ENCODE measurements around the gene SLC16A10.
"Not testable (repeated sequence)": the region's sequence is repeated elsewhere in the genome, so short reads cannot be mapped to it uniquely, and the experiment has no call there.

Gene SLC16A10

GRCh38 chr6:111134236-111134869 is 47.0 kb downstream of the SLC16A10 start:
- DNase-seq: not testable (repeated sequence)

GRCh38 chr6:111137489-111138093 is 50.3 kb downstream of the SLC16A10 start:
- not testable (repeated sequence) for DNase-seq

GRCh38 chr6:111147440-111147839 is 60.1 kb downstream of the SLC16A10 start:
- no peak for DNase-seq

- no peak for DNase-seq
Measured at GRCh38 chr6:111148110-111148509, 60.8 kb downstream of the SLC16A10 start.

- no peak for DNase-seq
Measured at GRCh38 chr6:111150577-111150976, 63.3 kb downstream of the SLC16A10 start.

GRCh38 chr6:111154981-111155380 is 67.7 kb downstream of the SLC16A10 start:
- no peak for DNase-seq

- DNase-seq: no peak
Measured at GRCh38 chr6:111157412-111157811, 70.1 kb downstream of the SLC16A10 start.

- no peak for DNase-seq
Measured at GRCh38 chr6:111159633-111160032, 72.3 kb downstream of the SLC16A10 start.

- no peak for DNase-seq
Measured at GRCh38 chr6:111161650-111162049, 74.3 kb downstream of the SLC16A10 start.

GRCh38 chr6:111162504-111162903 is 75.2 kb downstream of the SLC16A10 start:
- peak in 2 of 6 experiments; percentile 3 to 6 for DNase-seq

- DNase-seq: no peak
Measured at GRCh38 chr6:111171577-111172400, 84.5 kb downstream of the SLC16A10 start.

GRCh38 chr6:111172563-111172962 is 85.3 kb downstream of the SLC16A10 start:
- no peak for DNase-seq

GRCh38 chr6:111173341-111173740 is 86.0 kb downstream of the SLC16A10 start:
- no peak for DNase-seq

- DNase-seq: peak in 1 of 6 experiments; percentile 18
Measured at GRCh38 chr6:111173946-111174345, 86.6 kb downstream of the SLC16A10 start.

- no peak for DNase-seq
Measured at GRCh38 chr6:111175109-111175508, 87.8 kb downstream of the SLC16A10 start.

GRCh38 chr6:111176038-111176759 is 88.9 kb downstream of the SLC16A10 start:
- no peak for DNase-seq

- no peak for DNase-seq
Measured at GRCh38 chr6:111176760-111177099, 89.4 kb downstream of the SLC16A10 start.

GRCh38 chr6:111177131-111177530 is 89.8 kb downstream of the SLC16A10 start:
- DNase-seq: no peak

- no peak for DNase-seq
Measured at GRCh38 chr6:111183702-111184517, 96.6 kb downstream of the SLC16A10 start.

- DNase-seq: no peak
Measured at GRCh38 chr6:111184827-111185532, 97.7 kb downstream of the SLC16A10 start.

- DNase-seq: no peak
Measured at GRCh38 chr6:111185954-111186353, 98.7 kb downstream of the SLC16A10 start.

GRCh38 chr6:111187874-111188273 is 100.6 kb downstream of the SLC16A10 start:
- DNase-seq: no peak

Measured in stimulated activated naive CD4-positive, alpha-beta T cell (primary cell).